H1 (cell line): ENCODE data around the gene ATP13A2. TPM values are rescaled to one million over a fixed set of nuclear protein-coding genes. Genes with fewer than 3 reads are reported as not detected.

Experiments
- CTCF ChIA-PET: fragments of 300-600 bp; sonication (Branson Sonifier 250); formaldehyde crosslinking; loops from one replicate; lab custom pipeline; 2021; ENCODE audit not compliant: partially characterized antibody; lab: Charles Lee
- POLR2A ChIA-PET: fragments of 300-600 bp; sonication (Branson Sonifier 250); formaldehyde crosslinking; loops from one replicate; lab custom pipeline; 2021; ENCODE audit warnings: inconsistent platforms; ENCODE audit not compliant: partially characterized antibody; lab: Charles Lee
- DNase-seq, 2 experiments: peaks; one replicate each; pipeline versions ENCODE4 v3.0.0 to v3.0.0-alpha.2; 2010 to 2022; ENCODE audit warnings: low spot score in 2 of 2, low read depth in 1 of 2, mixed read lengths in 1 of 2
- FAIRE-seq: peaks from 2 replicates; lab custom pipeline; 2011; peaks lifted over from hg19 to GRCh38; lab: Jason Lieb, UNC
- H2AFZ ChIP-seq: 2 replicates; pipeline ENCODE4 v1.8.1; 2012; ENCODE audit warnings: low read length, inconsistent platforms
- H2AK5ac ChIP-seq: 2 replicates; pipeline ENCODE4 v1.6.1; 2013; ENCODE audit warnings: low read depth, low read length
- H2BK120ac ChIP-seq: replicated peaks from 2 replicates; pipeline ENCODE3; 2013; ENCODE audit warnings: low read depth, low read length, inconsistent platforms
- H2BK12ac ChIP-seq: 2 replicates; pipeline ENCODE4 v1.6.1; 2013; ENCODE audit warnings: low read depth, low read length
- H2BK15ac ChIP-seq: 2 replicates; pipeline ENCODE4 v1.6.1; 2013; ENCODE audit warnings: low read length
- H2BK20ac ChIP-seq: 2 replicates; pipeline ENCODE4 v1.6.1; 2013; ENCODE audit warnings: low read length
- H2BK5ac ChIP-seq: 2 replicates; pipeline ENCODE4 v1.6.1; 2013; ENCODE audit warnings: low read depth, low read length
- H3K14ac ChIP-seq: 2 replicates; pipeline ENCODE4 v1.6.1; 2013; ENCODE audit warnings: inconsistent platforms; ENCODE audit not compliant: insufficient read length
- H3K18ac ChIP-seq: 2 replicates; pipeline ENCODE4 v1.6.1; 2013; ENCODE audit warnings: low read length; ENCODE audit errors: extremely low read depth
- H3K23ac ChIP-seq: 2 replicates; pipeline ENCODE4 v1.6.1; 2013; ENCODE audit warnings: inconsistent platforms; ENCODE audit not compliant: insufficient read length
- H3K23me2 ChIP-seq: 2 replicates; pipeline ENCODE4 v1.6.1; 2013; ENCODE audit warnings: low read depth, low read length
- H3K27ac ChIP-seq: 2 replicates; pipeline ENCODE4 v1.6.1; 2011; ENCODE audit warnings: low read depth, low read length, inconsistent platforms
- H3K27me3 ChIP-seq, 4 experiments: replicated peaks in 1 of 4; 1 replicate in 1 of 4; 2 replicates in 3 of 4; pipeline versions ENCODE4 v1.6.1 to v1.8.1; 2011 to 2013; ENCODE audit warnings: low read length in 3 of 4, mild to moderate bottlenecking in 3 of 4, inconsistent platforms in 2 of 4, mixed read lengths in 2 of 4, moderate library complexity in 1 of 4; ENCODE audit not compliant: control insufficient read depth in 3 of 4, insufficient read depth in 3 of 4; ENCODE audit errors: extremely low read depth in 1 of 4
- H3K36me3 ChIP-seq, 4 experiments: 2 replicates each; pipeline versions ENCODE4 v1.6.1 to v1.8.1; 2011 to 2013; ENCODE audit warnings: mild to moderate bottlenecking in 4 of 4, low read length in 3 of 4, moderate library complexity in 2 of 4, control low read depth in 1 of 4, inconsistent platforms in 1 of 4; ENCODE audit not compliant: insufficient read depth in 4 of 4, control insufficient read depth in 2 of 4
- H3K4ac ChIP-seq: replicated peaks from 2 replicates; pipeline ENCODE3; 2013; ENCODE audit warnings: low read length, low read depth, mixed read lengths, inconsistent platforms; ENCODE audit not compliant: insufficient read length
- H3K4me1 ChIP-seq, 4 experiments: replicated peaks in 1 of 4; 1 replicate in 1 of 4; 2 replicates in 3 of 4; pipeline versions ENCODE4 v1.6.1 to v1.8.1; 2011 to 2013; ENCODE audit warnings: low read length in 3 of 4, inconsistent platforms in 2 of 4, mixed read lengths in 1 of 4; ENCODE audit not compliant: insufficient read depth in 4 of 4, control insufficient read depth in 3 of 4
- H3K4me2 ChIP-seq, 2 experiments: 2 replicates each; pipeline versions ENCODE4 v1.6.1 to v1.8.1; 2011 to 2013; ENCODE audit warnings: low read depth in 2 of 2, low read length in 2 of 2, control low read depth in 1 of 2, inconsistent platforms in 1 of 2, mild to moderate bottlenecking in 1 of 2; ENCODE audit not compliant: insufficient read depth in 1 of 2
- H3K4me3 ChIP-seq, 4 experiments: fragments of 200-600, 300-600 bp in 1 of 4; sonication (generic), shearing (Covaris generic), sonication (Bioruptor Twin) in 1 of 4; 2 replicates each; pipeline versions ENCODE4 v1.5.1 to v1.8.1; 2011 to 2016; ENCODE audit warnings: low read length in 4 of 4, low read depth in 3 of 4, control low read depth in 2 of 4, inconsistent platforms in 2 of 4, mild to moderate bottlenecking in 2 of 4, mixed read lengths in 1 of 4, moderate library complexity in 1 of 4; ENCODE audit not compliant: insufficient read depth in 2 of 4; ENCODE audit errors: extremely low read depth in 1 of 4
- H3K56ac ChIP-seq: replicated peaks from 2 replicates; pipeline ENCODE3; 2013; ENCODE audit warnings: low read depth, mild to moderate bottlenecking, mixed read lengths, low read length, inconsistent platforms; ENCODE audit not compliant: insufficient read length
- H3K79me1 ChIP-seq: 2 replicates; pipeline ENCODE4 v1.6.1; 2013; ENCODE audit warnings: low read depth, low read length, control low read depth
- H3K79me2 ChIP-seq, 2 experiments: 2 replicates each; pipeline versions ENCODE4 v1.6.1 to v1.8.1; 2012 to 2013; ENCODE audit warnings: low read length in 2 of 2, mild to moderate bottlenecking in 2 of 2, inconsistent platforms in 1 of 2; ENCODE audit not compliant: insufficient read depth in 2 of 2, control insufficient read depth in 1 of 2
- H3K9ac ChIP-seq, 4 experiments: replicated peaks in 1 of 4; 1 replicate in 1 of 4; 2 replicates in 3 of 4; pipeline versions ENCODE4 v1.6.1 to v1.8.1; 2011 to 2013; ENCODE audit warnings: low read depth in 3 of 4, low read length in 3 of 4, control low read depth in 2 of 4, mild to moderate bottlenecking in 2 of 4, moderate library complexity in 2 of 4, inconsistent platforms in 1 of 4; ENCODE audit errors: extremely low read depth in 1 of 4
- H3K9me3 ChIP-seq, 2 experiments: 2 replicates each; pipeline versions ENCODE4 v1.6.1 to v1.8.1; 2012 to 2013; ENCODE audit warnings: mild to moderate bottlenecking in 2 of 2, moderate library complexity in 2 of 2, control low read depth in 1 of 2, inconsistent platforms in 1 of 2, low read depth in 1 of 2, low read length in 1 of 2, mixed read lengths in 1 of 2; ENCODE audit not compliant: insufficient read depth in 2 of 2
- H4K20me1 ChIP-seq, 2 experiments: replicated peaks in 1 of 2; 2 replicates each; pipeline versions ENCODE3 to v1.8.1; 2011 to 2013; ENCODE audit warnings: inconsistent platforms in 2 of 2, low read length in 2 of 2, mild to moderate bottlenecking in 1 of 2; ENCODE audit not compliant: insufficient read depth in 2 of 2, control insufficient read depth in 1 of 2
- H4K5ac ChIP-seq: 2 replicates; pipeline ENCODE4 v1.6.1; 2013; ENCODE audit warnings: low read length, low read depth, mixed read lengths, inconsistent platforms; ENCODE audit not compliant: insufficient read length
- H4K8ac ChIP-seq: 2 replicates; pipeline ENCODE4 v1.8.0; 2013; ENCODE audit warnings: mild to moderate bottlenecking, moderate library complexity, low read length, inconsistent platforms; ENCODE audit not compliant: insufficient read depth; ENCODE audit errors: extremely low read depth
- H4K91ac ChIP-seq: replicated peaks from 2 replicates; pipeline ENCODE3; 2013; ENCODE audit warnings: low read length, mixed read lengths, inconsistent platforms; ENCODE audit not compliant: insufficient read length
- ATF2 ChIP-seq: IDR thresholded peaks from 2 replicates; pipeline ENCODE4 v1.6.1; 2012; ENCODE audit warnings: low read length, inconsistent platforms
- EP300 ChIP-seq, 2 experiments: IDR thresholded peaks; 1 replicate in 1 of 2; 2 replicates in 1 of 2; pipeline ENCODE4 v1.6.1; 2011 to 2012; ENCODE audit warnings: low read depth in 2 of 2, low read length in 2 of 2, mild to moderate bottlenecking in 2 of 2, borderline replicate concordance in 1 of 2, inconsistent platforms in 1 of 2, moderate library complexity in 1 of 2
- MAX ChIP-seq: IDR thresholded peaks from 2 replicates; pipeline ENCODE4 v1.6.1; 2012; ENCODE audit warnings: inconsistent platforms
- SP2 ChIP-seq: IDR thresholded peaks from 2 replicates; pipeline ENCODE4 v1.6.1; 2012; ENCODE audit warnings: mild to moderate bottlenecking, low read length, inconsistent platforms
- TAF7 ChIP-seq: optimal IDR thresholded peaks from 2 replicates; pipeline ENCODE3; 2011; ENCODE audit warnings: low read depth, mild to moderate bottlenecking, inconsistent platforms, low read length, moderate library complexity, borderline replicate concordance
- WGBS, 2 experiments: shearing (Covaris generic) in 1 of 2; methylation state at CpG; one replicate each; pipeline versions ENCODE4 v1.1.6 to v1.1.7; 2013 to 2015; ENCODE audit warnings: low lambda C conversion rate in 2 of 2, mixed read lengths in 2 of 2, inconsistent platforms in 1 of 2, low coverage in 1 of 2, missing lambda C conversion rate in 1 of 2; ENCODE audit not compliant: insufficient replicate concordance in 2 of 2, insufficient coverage in 1 of 2, insufficient read length in 1 of 2; ENCODE audit errors: extremely low coverage in 1 of 2, missing lambda C conversion rate in 1 of 2; 5-methylcytosine and 5-hydroxymethylcytosine counted together
- polyA plus RNA-seq, 7 experiments: library from polyadenylated mRNA; depleted of rRNA in 3 of 7; stranded (reverse) in 5 of 7; unstranded in 2 of 7; fragments of >200 nt in 5 of 7; fragments of 200-250 nt in 2 of 7; gene quantifications; 1 replicate in 5 of 7; 2 replicates in 1 of 7; 4 replicates in 1 of 7; pipeline versions ENCODE4 v1.2.1 to v1.2.3, GENCODE V29; 2011 to 2013; ENCODE audit warnings: missing spikeins in 2 of 7, mixed read lengths in 2 of 7
- total RNA-seq: library from RNA; stranded (reverse); fragmentation: NEBNext Ultra II Directional; extraction: Animal tissue kit (Norgen Biotek cat#: 25700); gene quantifications from 2 replicates; pipeline ENCODE4 v1.2.1, GENCODE V29; 2021

The ATP13A2 gene
- total and polyA plus RNA-seq, 2 of the 8 experiments (the other 6 are each of a cell fraction or from before 2014, with no cell fraction given): 82.1 to 83.6 TPM

GRCh38 chr1:17018849-17019248 lies 7.1 kb upstream of the ATP13A2 start:
- Histone ChIP-seq H3K9me3 (no peaks in the 10 kb centered on the region), H2BK12ac (no peak overlapping the region)
- 85% methylated on average over 1 of the region's 1 CpG; no CpG with 5 or more reads in 1 of the 2 experiments for WGBS, 2 experiments
- TF ChIP-seq SP2 (no peak), EP300 (IDR thresholded peaks at IDR 0.05; ENCODE audit: borderline replicate concordance in 1 of 2, low read depth in 2 of 2, low read length in 2 of 2) (no peak), TAF7 (no peak), MAX (no peak), ATF2 (no peak)

More at GRCh38 chr1:17018849-17019248, 7.1 kb upstream of the ATP13A2 start:
- Histone ChIP-seq H3K14ac (no peak overlapping the region), H2BK15ac (no peak overlapping the region), H4K20me1 (peaks cover 0 to 2% of the 10 kb centered on the region in 2 experiments), H3K4me2 (no peak overlapping the region), H3K27ac (no peak overlapping the region), H3K4me3 (no peak overlapping the region), H3K56ac (no peak overlapping the region), H3K23ac (no peak overlapping the region), H2BK5ac (no peak overlapping the region), H2AFZ (no peak overlapping the region), H3K23me2 (no peaks in the 10 kb centered on the region), H4K5ac (no peak overlapping the region), H3K27me3 (no peaks in the 10 kb centered on the region), H4K8ac (no peak overlapping the region), H2BK20ac (no peak overlapping the region), H3K79me1 (no peaks in the 10 kb centered on the region), H2BK120ac (no peak overlapping the region), H3K18ac (no peak overlapping the region), H3K4me1 (peaks cover 9 to 16% (median 13%) of the 10 kb centered on the region in 4 experiments), H3K36me3 (peaks cover 25 to 55% (median 39%) of the 10 kb centered on the region in 4 experiments), H3K9ac (no peak overlapping the region), H3K4ac (no peak overlapping the region), H2AK5ac (no peak overlapping the region), H4K91ac (no peak overlapping the region), H3K79me2 (no peaks in the 10 kb centered on the region)
- DNase-seq (no peak), FAIRE-seq (no peak)
- POLR2A ChIA-PET: interaction anchor here (1.4 kb wide), 1 partner anchor 14 kb away, joined by 5 read pairs; no protein-coding TSS in a partner anchor
- CTCF ChIA-PET: interaction anchor here (0.7 to 2.1 kb wide), 11 partner anchors 10 to 94 kb away, joined by 3 to 10 read pairs (median 3); no protein-coding TSS in a partner anchor
